ENCODE results near the gene CALHM3. TPM values are rescaled to one million over a fixed set of nuclear protein-coding genes. Genes with fewer than 3 reads are reported as not detected.

CALHM3 gene
- total RNA-seq, 5 donors from 2014 or later (not counting 1 experiment from before 2014, with no cell fraction given): not detected

DNA sequence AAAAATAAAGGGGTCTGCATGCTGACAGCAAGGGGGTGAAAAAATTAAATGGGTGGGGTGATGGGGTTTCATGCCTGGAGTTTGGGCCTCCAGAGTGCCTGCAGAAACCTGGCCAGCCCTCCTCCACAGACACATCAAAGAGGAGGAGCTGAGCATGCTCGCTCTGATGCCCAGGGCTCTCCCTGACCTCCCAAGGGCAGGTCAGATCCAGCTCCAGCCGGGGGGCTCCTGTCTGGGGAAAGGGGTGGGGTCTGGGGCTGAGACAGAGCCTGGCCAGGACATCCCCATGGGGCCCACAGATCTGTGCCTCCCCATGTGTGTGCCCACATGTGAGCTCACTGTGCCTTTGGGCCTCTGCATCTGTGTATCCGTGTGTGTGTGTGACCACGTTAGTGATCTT is 19.4 kb downstream of the CALHM3 start:
- WGBS (ENCODE audit: insufficient coverage): 46% methylated on average over 2 of the region's 4 CpGs
- H3K27ac ChIP-seq (ENCODE audit: low read length): no peak overlapping the region
- ATAC-seq (replicated peaks in 1 of 4) (no peak), DNase-seq (no peak)
- ChIA-PET CTCF (interaction anchor here in 1 of 2 donors (0.6 kb wide), 1 partner anchor 210 kb away, joined by 5 read pairs; no protein-coding TSS in a partner anchor), POLR2A (interaction anchor here in 1 of 2 donors (0.5 kb wide), 1 partner anchor 319 kb away, joined by 3 read pairs; no protein-coding TSS in a partner anchor)
- H3K4me3 ChIP-seq (ENCODE audit: control insufficient read depth in 1 of 2, extremely low read depth in 1 of 2, low read length in 1 of 2): no peak overlapping the region
- H3K9me3 ChIP-seq: no peaks in the 10 kb centered on the region
- no peaks in the 10 kb centered on the region for H3K36me3 Mint-ChIP-seq
- H3K27ac Mint-ChIP-seq: no peak overlapping the region
- H3K4me3 Mint-ChIP-seq: no peak overlapping the region
- H3K4me1 Mint-ChIP-seq: peaks cover 0 to 13% (median 8%) of the 10 kb centered on the region in 3 donors
- H3K36me3 ChIP-seq (ENCODE audit: control insufficient read depth in 2 of 2, extremely low read depth in 1 of 2, insufficient read depth in 1 of 2, low read length in 1 of 2): no peaks in the 10 kb centered on the region
- H3K27me3 Mint-ChIP-seq: no peaks in the 10 kb centered on the region
- H3K4me1 ChIP-seq (ENCODE audit: control insufficient read depth in 1 of 2, extremely low read depth in 1 of 2, insufficient read depth in 2 of 2, low read length in 2 of 2): peaks cover 2 to 22% of the 10 kb centered on the region in 2 experiments
- H3K27me3 ChIP-seq (replicated peaks in 1 of 2; ENCODE audit: control insufficient read depth in 2 of 2, extremely low read depth in 1 of 2, insufficient read depth in 2 of 2, low read length in 1 of 2): no peaks in the 10 kb centered on the region
- H3K9me3 Mint-ChIP-seq: no peaks in the 10 kb centered on the region

- POLR2A ChIA-PET: no interaction called here
- no peaks in the 10 kb centered on the region for H3K9me3 ChIP-seq
- H3K27ac ChIP-seq (ENCODE audit: low read length): no peak within 1 kb of the TSS
- Mint-ChIP-seq H3K27ac (no peak within 1 kb of the TSS), H3K27me3 (no peaks in the 10 kb centered on the region), H3K4me3 (no peak within 1 kb of the TSS), H3K4me1 (peaks cover 0 to 16% (median 12%) of the 10 kb centered on the region in 3 donors), H3K9me3 (no peaks in the 10 kb centered on the region), H3K36me3 (no peaks in the 10 kb centered on the region)
- H3K4me1 ChIP-seq (ENCODE audit: control insufficient read depth in 1 of 2, extremely low read depth in 1 of 2, insufficient read depth in 2 of 2, low read length in 2 of 2): peaks cover 2 to 27% of the 10 kb centered on the region in 2 experiments
- no peaks in the 10 kb centered on the region for H3K27me3 ChIP-seq (replicated peaks in 1 of 2; ENCODE audit: control insufficient read depth in 2 of 2, extremely low read depth in 1 of 2, insufficient read depth in 2 of 2, low read length in 1 of 2)
- no peaks in the 10 kb centered on the region for H3K36me3 ChIP-seq (ENCODE audit: control insufficient read depth in 2 of 2, extremely low read depth in 1 of 2, insufficient read depth in 1 of 2, low read length in 1 of 2)
- no peak within 1 kb of the TSS for H3K4me3 ChIP-seq (ENCODE audit: control insufficient read depth in 1 of 2, extremely low read depth in 1 of 2, low read length in 1 of 2)
- DNase-seq (no peak), ATAC-seq (replicated peaks in 1 of 4) (peak in 2 of 4 experiments; percentile 36 to 41)
- 69% methylated on average over 6 of the region's 9 CpGs for WGBS (ENCODE audit: insufficient coverage)
- CTCF ChIA-PET: no interaction called here
Observed at GRCh38 chr10:103458720-103459119, 20.3 kb downstream of the CALHM3 start, which contains the start of gene CALHM1. TSS of gene CALHM1 (minus strand) at chr10:103458900. CDS start at chr10:103458751, 149 bp downstream.

DNA sequence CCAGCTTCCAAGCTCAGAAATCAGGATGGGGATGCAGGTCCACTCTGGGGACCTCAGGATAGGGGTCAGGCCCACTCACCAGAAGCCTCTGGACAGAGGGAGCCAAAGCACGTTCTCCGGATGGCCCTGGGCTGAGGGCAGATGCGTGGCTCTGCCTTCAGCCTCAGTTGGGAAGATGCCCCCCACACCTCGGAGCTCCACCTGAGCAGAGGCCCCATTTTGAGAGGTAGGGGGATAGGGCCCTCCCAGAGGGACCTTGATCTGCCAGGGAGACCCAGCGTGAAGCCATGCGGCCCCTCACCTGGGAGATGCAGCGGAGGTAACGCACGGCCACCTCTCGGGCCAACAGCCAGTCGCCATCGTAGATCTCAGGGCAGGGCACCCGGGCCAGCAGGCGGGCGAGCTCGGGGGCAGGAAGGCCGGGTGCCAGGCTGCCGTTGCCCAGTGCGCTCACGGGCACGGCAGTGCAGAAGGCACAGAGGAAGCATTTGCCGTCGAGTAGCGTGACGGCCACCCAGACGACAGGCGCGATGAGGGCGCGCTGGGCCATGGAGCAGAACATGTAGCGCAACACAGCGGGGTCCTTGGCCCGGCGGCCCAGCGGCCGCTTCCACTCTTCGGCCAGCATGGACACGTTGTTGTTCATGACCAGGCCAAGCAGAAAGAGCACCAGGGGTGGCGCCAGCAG is 21.0 kb downstream of the CALHM3 start:
- Histone ChIP-seq H3K4me3 (ENCODE audit: control insufficient read depth in 1 of 2, extremely low read depth in 1 of 2, low read length in 1 of 2) (no peak overlapping the region), H3K9me3 (no peaks in the 10 kb centered on the region), H3K36me3 (ENCODE audit: control insufficient read depth in 2 of 2, extremely low read depth in 1 of 2, insufficient read depth in 1 of 2, low read length in 1 of 2) (no peaks in the 10 kb centered on the region), H3K4me1 (ENCODE audit: control insufficient read depth in 1 of 2, extremely low read depth in 1 of 2, insufficient read depth in 2 of 2, low read length in 2 of 2) (peaks cover 2 to 33% of the 10 kb centered on the region in 2 experiments), H3K27ac (ENCODE audit: low read length) (no peak overlapping the region), H3K27me3 (replicated peaks in 1 of 2; ENCODE audit: control insufficient read depth in 2 of 2, extremely low read depth in 1 of 2, insufficient read depth in 2 of 2, low read length in 1 of 2) (no peaks in the 10 kb centered on the region)
- Mint-ChIP-seq H3K4me1 (peaks cover 0 to 22% (median 18%) of the 10 kb centered on the region in 3 donors), H3K4me3 (no peak overlapping the region), H3K36me3 (no peaks in the 10 kb centered on the region), H3K9me3 (no peaks in the 10 kb centered on the region), H3K27ac (no peak overlapping the region), H3K27me3 (no peaks in the 10 kb centered on the region)
- DNase-seq (no peak), ATAC-seq (replicated peaks in 1 of 4) (no peak)
- POLR2A ChIA-PET: no interaction called here
- CTCF ChIA-PET: no interaction called here
- WGBS (ENCODE audit: insufficient coverage): 93% methylated on average over 38 of the region's 39 CpGs

GRCh38 chr10:103457176-103457712 is 21.8 kb downstream of the CALHM3 start:
- H3K4me3 ChIP-seq (ENCODE audit: control insufficient read depth in 1 of 2, extremely low read depth in 1 of 2, low read length in 1 of 2): no peak overlapping the region
- H3K27me3 ChIP-seq (replicated peaks in 1 of 2; ENCODE audit: control insufficient read depth in 2 of 2, extremely low read depth in 1 of 2, insufficient read depth in 2 of 2, low read length in 1 of 2): no peaks in the 10 kb centered on the region
- no peak for DNase-seq
- H3K4me1 Mint-ChIP-seq: peaks cover 0 to 27% (median 24%) of the 10 kb centered on the region in 3 donors
- ChIA-PET POLR2A (no interaction called here), CTCF (no interaction called here)
- H3K27me3 Mint-ChIP-seq: no peaks in the 10 kb centered on the region
- H3K36me3 Mint-ChIP-seq: no peaks in the 10 kb centered on the region
- no peak overlapping the region for H3K4me3 Mint-ChIP-seq
- H3K9me3 Mint-ChIP-seq: no peaks in the 10 kb centered on the region
- H3K27ac ChIP-seq (ENCODE audit: low read length): no peak overlapping the region
- no peaks in the 10 kb centered on the region for H3K36me3 ChIP-seq (ENCODE audit: control insufficient read depth in 2 of 2, extremely low read depth in 1 of 2, insufficient read depth in 1 of 2, low read length in 1 of 2)
- ATAC-seq (replicated peaks in 1 of 4): no peak
- peaks cover 2 to 41% of the 10 kb centered on the region in 2 experiments for H3K4me1 ChIP-seq (ENCODE audit: control insufficient read depth in 1 of 2, extremely low read depth in 1 of 2, insufficient read depth in 2 of 2, low read length in 2 of 2)
- no peaks in the 10 kb centered on the region for H3K9me3 ChIP-seq
- 83% methylated on average over 6 of the region's 8 CpGs for WGBS (ENCODE audit: insufficient coverage)
- H3K27ac Mint-ChIP-seq: peak overlapping the region in 1 of 2 donors; percentile 55

- H3K4me3 Mint-ChIP-seq: no peak overlapping the region
- no peak for ATAC-seq (replicated peaks in 1 of 4)
- no peaks in the 10 kb centered on the region for H3K36me3 Mint-ChIP-seq
- peaks cover 3 to 32% (median 25%) of the 10 kb centered on the region in 3 donors for H3K4me1 Mint-ChIP-seq
- ChIA-PET POLR2A (no interaction called here), CTCF (no interaction called here)
- no peak overlapping the region for H3K27ac Mint-ChIP-seq
- WGBS (ENCODE audit: insufficient coverage): 93% methylated on average over 9 of the region's 9 CpGs
- no peak overlapping the region for H3K27ac ChIP-seq (ENCODE audit: low read length)
- H3K4me3 ChIP-seq (ENCODE audit: control insufficient read depth in 1 of 2, extremely low read depth in 1 of 2, low read length in 1 of 2): no peak overlapping the region
- no peak for DNase-seq
- H3K27me3 Mint-ChIP-seq: no peaks in the 10 kb centered on the region
- H3K9me3 Mint-ChIP-seq: no peaks in the 10 kb centered on the region
- H3K36me3 ChIP-seq (ENCODE audit: control insufficient read depth in 2 of 2, extremely low read depth in 1 of 2, insufficient read depth in 1 of 2, low read length in 1 of 2): no peaks in the 10 kb centered on the region
- H3K9me3 ChIP-seq: no peaks in the 10 kb centered on the region
- no peaks in the 10 kb centered on the region for H3K27me3 ChIP-seq (replicated peaks in 1 of 2; ENCODE audit: control insufficient read depth in 2 of 2, extremely low read depth in 1 of 2, insufficient read depth in 2 of 2, low read length in 1 of 2)
- peaks cover 2 to 48% of the 10 kb centered on the region in 2 experiments for H3K4me1 ChIP-seq (ENCODE audit: control insufficient read depth in 1 of 2, extremely low read depth in 1 of 2, insufficient read depth in 2 of 2, low read length in 2 of 2)
Observed at GRCh38 chr10:103456074-103456660, 22.9 kb downstream of the CALHM3 start.

DNA sequence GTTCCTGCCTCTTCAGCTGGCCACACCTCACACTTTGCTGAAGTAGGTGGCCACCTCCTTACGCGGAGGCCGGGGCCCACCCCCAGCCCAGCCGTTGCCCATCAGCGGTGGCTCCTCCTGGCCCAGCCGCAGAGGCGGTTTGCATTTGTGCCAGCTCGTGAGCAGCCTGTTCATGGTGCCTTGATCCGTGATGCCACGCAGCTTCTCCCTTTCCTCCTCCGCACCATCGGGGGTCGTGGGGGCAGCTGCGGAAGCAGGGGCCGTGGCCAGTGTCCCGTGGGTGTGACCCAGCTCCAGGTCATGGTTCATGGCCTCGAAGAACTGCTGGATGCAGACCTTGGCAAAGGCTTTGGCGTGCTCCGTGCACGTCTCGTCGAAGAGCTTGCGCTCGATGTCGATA is 23.8 kb downstream of the CALHM3 start:
- H3K9me3 Mint-ChIP-seq: no peaks in the 10 kb centered on the region
- ChIA-PET POLR2A (no interaction called here), CTCF (interaction anchor here in 1 of 2 donors (1.5 kb wide), 1 partner anchor 8 kb away, joined by 3 read pairs; no protein-coding TSS in a partner anchor)
- H3K36me3 Mint-ChIP-seq: peaks cover 3% of the 10 kb centered on the region
- Histone ChIP-seq H3K9me3 (no peaks in the 10 kb centered on the region), H3K27me3 (replicated peaks in 1 of 2; ENCODE audit: control insufficient read depth in 2 of 2, extremely low read depth in 1 of 2, insufficient read depth in 2 of 2, low read length in 1 of 2) (no peaks in the 10 kb centered on the region), H3K27ac (ENCODE audit: low read length) (no peak overlapping the region), H3K4me3 (ENCODE audit: control insufficient read depth in 1 of 2, extremely low read depth in 1 of 2, low read length in 1 of 2) (no peak overlapping the region), H3K4me1 (ENCODE audit: control insufficient read depth in 1 of 2, extremely low read depth in 1 of 2, insufficient read depth in 2 of 2, low read length in 2 of 2) (peaks cover 7 to 58% of the 10 kb centered on the region in 2 experiments), H3K36me3 (ENCODE audit: control insufficient read depth in 2 of 2, extremely low read depth in 1 of 2, insufficient read depth in 1 of 2, low read length in 1 of 2) (no peaks in the 10 kb centered on the region)
- H3K27me3 Mint-ChIP-seq: no peaks in the 10 kb centered on the region
- H3K4me1 Mint-ChIP-seq: peaks cover 12 to 41% (median 34%) of the 10 kb centered on the region in 3 donors
- 95% methylated on average over 25 of the region's 25 CpGs for WGBS (ENCODE audit: insufficient coverage)
- DNase-seq (no peak), ATAC-seq (replicated peaks in 1 of 4) (no peak)
- no peak overlapping the region for H3K27ac Mint-ChIP-seq
- H3K4me3 Mint-ChIP-seq: no peak overlapping the region
